ENCODE results near the gene ATP6V1A. TPM values are rescaled to one million over a fixed set of nuclear protein-coding genes. Genes with fewer than 3 reads are reported as not detected.

ATP6V1A gene
- total RNA-seq, 1 experiment from 2014 or later: 96.4 TPM

DNA sequence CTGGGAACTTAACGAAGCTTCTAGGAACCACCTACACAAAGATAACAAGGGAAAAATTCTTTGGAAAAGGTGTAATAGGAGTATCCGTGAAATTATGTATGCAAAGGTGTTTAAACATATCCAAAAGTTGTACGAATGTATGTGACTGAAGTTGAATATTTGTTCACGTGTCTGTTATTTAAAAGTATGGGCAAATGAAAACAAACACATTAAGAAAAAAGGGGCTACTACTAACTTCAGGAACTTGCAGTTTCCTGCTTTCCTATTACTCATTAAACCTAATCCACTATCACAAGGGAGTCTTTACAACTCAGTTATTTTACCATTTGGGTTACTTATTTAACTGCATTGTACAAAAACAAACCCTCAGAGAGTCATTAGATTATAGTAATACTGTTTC, 57.8 kb downstream of the ATP6V1A start:
- Histone ChIP-seq H3K27me3 (replicated peaks; ENCODE audit: control insufficient read depth, insufficient read depth, low read length) (no peaks in the 10 kb centered on the region), H3K4me1 (no peaks in the 10 kb centered on the region), H3K36me3 (ENCODE audit: control insufficient read depth, insufficient read depth, low read length) (no peaks in the 10 kb centered on the region; the same call in 1 of the 2 replicates), H3K4me3 (ENCODE audit: low read depth, low read length) (no peak overlapping the region), H3K9me3 (no peaks in the 10 kb centered on the region)
- Mint-ChIP-seq H3K9me3 (ENCODE audit: unreplicated experiment) (no peaks in the 10 kb centered on the region), H3K27ac (ENCODE audit: unreplicated experiment) (no peak overlapping the region), H3K4me3 (ENCODE audit: unreplicated experiment) (no peak overlapping the region), H3K36me3 (ENCODE audit: insufficient read depth, unreplicated experiment) (peaks cover 27% of the 10 kb centered on the region), H3K4me1 (ENCODE audit: low read depth, unreplicated experiment) (no peaks in the 10 kb centered on the region), H3K27me3 (ENCODE audit: insufficient read depth, unreplicated experiment) (no peaks in the 10 kb centered on the region)
- TF ChIP-seq, protein P1, sequence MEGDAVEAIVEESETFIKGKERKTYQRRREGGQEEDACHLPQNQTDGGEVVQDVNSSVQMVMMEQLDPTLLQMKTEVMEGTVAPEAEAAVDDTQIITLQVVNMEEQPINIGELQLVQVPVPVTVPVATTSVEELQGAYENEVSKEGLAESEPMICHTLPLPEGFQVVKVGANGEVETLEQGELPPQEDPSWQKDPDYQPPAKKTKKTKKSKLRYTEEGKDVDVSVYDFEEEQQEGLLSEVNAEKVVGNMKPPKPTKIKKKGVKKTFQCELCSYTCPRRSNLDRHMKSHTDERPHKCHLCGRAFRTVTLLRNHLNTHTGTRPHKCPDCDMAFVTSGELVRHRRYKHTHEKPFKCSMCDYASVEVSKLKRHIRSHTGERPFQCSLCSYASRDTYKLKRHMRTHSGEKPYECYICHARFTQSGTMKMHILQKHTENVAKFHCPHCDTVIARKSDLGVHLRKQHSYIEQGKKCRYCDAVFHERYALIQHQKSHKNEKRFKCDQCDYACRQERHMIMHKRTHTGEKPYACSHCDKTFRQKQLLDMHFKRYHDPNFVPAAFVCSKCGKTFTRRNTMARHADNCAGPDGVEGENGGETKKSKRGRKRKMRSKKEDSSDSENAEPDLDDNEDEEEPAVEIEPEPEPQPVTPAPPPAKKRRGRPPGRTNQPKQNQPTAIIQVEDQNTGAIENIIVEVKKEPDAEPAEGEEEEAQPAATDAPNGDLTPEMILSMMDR (IDR thresholded peaks at IDR 0.05; ENCODE audit: insufficient read depth in 1 of 2, low read depth in 1 of 2, low read length in 1 of 2, severe bottlenecking in 1 of 2, unreplicated experiment in 1 of 2): no peak
- intact Hi-C loops (cut with micrococcal nuclease; ENCODE audit: unreplicated experiment): loop anchor here (5.0 kb wide), 1 partner anchor 67 kb away; no protein-coding TSS in a partner anchor
- CTCF ChIA-PET: no interaction called here
- no TSS peak for BruUV-seq (replicated peaks)
- POLR2A ChIA-PET: no interaction called here
- DNase-seq: no peak

DNA sequence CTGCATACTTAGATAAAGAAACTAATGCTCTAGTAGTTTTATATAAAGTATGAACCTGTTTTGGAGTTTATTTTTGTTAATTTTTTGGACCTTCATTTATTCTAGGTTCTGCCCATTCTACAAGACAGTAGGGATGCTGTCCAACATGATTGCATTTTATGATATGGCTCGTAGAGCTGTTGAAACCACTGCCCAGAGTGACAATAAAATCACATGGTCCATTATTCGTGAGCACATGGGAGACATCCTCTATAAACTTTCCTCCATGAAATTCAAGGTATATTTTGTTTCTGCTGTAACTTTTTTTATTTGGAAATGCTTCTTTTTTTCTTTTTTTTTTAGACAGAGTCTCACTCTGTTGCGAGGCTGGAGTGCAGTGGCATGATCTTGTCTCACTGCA, 58.4 kb downstream of the ATP6V1A start:
- H3K27me3 Mint-ChIP-seq (ENCODE audit: insufficient read depth, unreplicated experiment): no peaks in the 10 kb centered on the region
- no peaks in the 10 kb centered on the region for H3K27me3 ChIP-seq (replicated peaks; ENCODE audit: control insufficient read depth, insufficient read depth, low read length)
- H3K36me3 ChIP-seq (ENCODE audit: control insufficient read depth, insufficient read depth, low read length): no peaks in the 10 kb centered on the region; the same call in 1 of the 2 replicates
- no peak for DNase-seq
- ChIA-PET POLR2A (no interaction called here), CTCF (no interaction called here)
- no peak overlapping the region for H3K4me3 Mint-ChIP-seq (ENCODE audit: unreplicated experiment)
- no TSS peak for BruUV-seq (replicated peaks)
- H3K36me3 Mint-ChIP-seq (ENCODE audit: insufficient read depth, unreplicated experiment): peaks cover 27% of the 10 kb centered on the region
- TF ChIP-seq, protein P1 (IDR thresholded peaks at IDR 0.05; ENCODE audit: insufficient read depth in 1 of 2, low read depth in 1 of 2, low read length in 1 of 2, severe bottlenecking in 1 of 2, unreplicated experiment in 1 of 2): no peak
- no peak overlapping the region for H3K4me3 ChIP-seq (ENCODE audit: low read depth, low read length)
- H3K9me3 ChIP-seq: no peaks in the 10 kb centered on the region
- H3K4me1 ChIP-seq: no peaks in the 10 kb centered on the region
- intact Hi-C loops (cut with micrococcal nuclease; ENCODE audit: unreplicated experiment): no loop called here
- no peaks in the 10 kb centered on the region for H3K9me3 Mint-ChIP-seq (ENCODE audit: unreplicated experiment)
- H3K27ac Mint-ChIP-seq (ENCODE audit: unreplicated experiment): no peak overlapping the region
- H3K4me1 Mint-ChIP-seq (ENCODE audit: low read depth, unreplicated experiment): no peaks in the 10 kb centered on the region

DNA sequence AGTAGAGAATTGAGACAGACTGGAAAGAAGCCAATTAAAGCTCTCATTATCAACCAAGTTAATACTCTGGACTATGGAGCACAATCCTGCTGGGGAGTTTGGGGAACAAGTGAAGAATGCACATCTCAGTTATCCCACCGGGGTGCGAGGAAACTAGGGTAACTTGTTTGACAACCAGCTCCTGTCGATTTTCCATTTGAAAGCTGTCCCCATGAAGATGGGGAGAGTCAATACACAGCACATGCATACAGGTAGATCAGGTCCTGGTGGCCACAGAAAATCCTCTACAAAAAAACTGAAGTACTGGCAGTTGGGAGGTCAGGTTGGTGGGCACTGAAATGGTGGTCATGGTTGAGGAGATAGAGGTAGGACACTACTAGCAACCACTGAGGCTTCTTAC, 66.0 kb downstream of the ATP6V1A start:
- no TSS peak for BruUV-seq (replicated peaks)
- Mint-ChIP-seq H3K4me3 (ENCODE audit: unreplicated experiment) (no peak overlapping the region), H3K36me3 (ENCODE audit: insufficient read depth, unreplicated experiment) (peaks cover 2% of the 10 kb centered on the region), H3K27me3 (ENCODE audit: insufficient read depth, unreplicated experiment) (no peaks in the 10 kb centered on the region), H3K4me1 (ENCODE audit: low read depth, unreplicated experiment) (no peaks in the 10 kb centered on the region), H3K27ac (ENCODE audit: unreplicated experiment) (no peak overlapping the region), H3K9me3 (ENCODE audit: unreplicated experiment) (no peaks in the 10 kb centered on the region)
- TF ChIP-seq, protein P1 (IDR thresholded peaks at IDR 0.05; ENCODE audit: insufficient read depth in 1 of 2, low read depth in 1 of 2, low read length in 1 of 2, severe bottlenecking in 1 of 2, unreplicated experiment in 1 of 2): no peak
- intact Hi-C loops (cut with micrococcal nuclease; ENCODE audit: unreplicated experiment): no loop called here
- ChIA-PET POLR2A (no interaction called here), CTCF (no interaction called here)
- Histone ChIP-seq H3K4me3 (ENCODE audit: low read depth, low read length) (no peak overlapping the region), H3K36me3 (ENCODE audit: control insufficient read depth, insufficient read depth, low read length) (no peaks in the 10 kb centered on the region), H3K27me3 (replicated peaks; ENCODE audit: control insufficient read depth, insufficient read depth, low read length) (no peaks in the 10 kb centered on the region), H3K4me1 (no peaks in the 10 kb centered on the region), H3K9me3 (no peaks in the 10 kb centered on the region)
- no peak for DNase-seq

Measured in Caco-2 (cell line).